HG02852 (cell line): ENCODE results near the gene COL13A1.

ENCODE experiments used
- ATAC-seq: cut with Tn5 transposase; IDR thresholded peaks from one replicate; pipeline ENCODE4 v1.9.1; 2021; ENCODE audit warnings: mild to moderate bottlenecking, moderate library complexity; ENCODE audit not compliant: unreplicated experiment

COL13A1 gene

DNA sequence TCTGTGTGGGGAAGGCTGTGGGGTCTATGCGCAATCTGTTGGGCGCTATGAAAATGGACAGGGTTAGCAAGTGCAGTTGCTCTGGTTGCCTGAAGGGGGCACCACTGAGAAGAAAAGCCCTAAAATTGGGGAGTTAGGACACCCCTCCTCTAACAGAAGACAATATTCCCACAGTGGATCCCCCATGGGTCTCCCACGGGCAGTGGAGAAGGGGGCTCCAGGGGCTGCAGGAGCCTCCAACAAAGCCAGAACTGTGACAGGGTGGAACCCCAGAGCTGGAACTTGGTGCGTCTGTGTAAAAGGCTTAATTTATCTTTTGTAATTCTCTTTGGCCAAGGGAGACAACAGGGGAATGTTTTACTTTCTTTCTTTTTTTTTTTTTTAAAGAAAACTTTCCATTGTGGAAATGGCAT lies 12.5 kb upstream of the COL13A1 start:
- ATAC-seq: no peak

GRCh38 chr10:69791812-69792211 lies 9.9 kb upstream of the COL13A1 start:
- ATAC-seq: no peak

DNA sequence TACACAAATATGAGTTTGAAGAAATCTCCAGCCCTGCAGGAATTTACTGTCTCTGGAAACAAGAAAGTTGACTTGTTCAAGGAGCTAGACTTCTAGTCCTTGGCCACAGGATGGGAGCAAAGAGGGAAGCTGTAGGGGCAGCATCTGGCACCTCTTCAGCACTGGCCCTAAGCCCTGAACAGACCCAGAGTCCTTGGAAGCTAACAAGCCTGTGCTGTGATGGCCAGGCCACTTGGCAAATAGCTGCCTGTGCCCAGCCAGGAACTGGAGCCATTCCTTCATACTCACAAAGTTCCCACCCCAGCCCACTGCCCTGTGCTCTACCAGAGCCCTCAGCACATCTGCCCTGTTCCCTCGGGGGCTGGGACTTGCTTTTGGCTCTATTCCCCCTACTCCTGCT lies 9.4 kb upstream of the COL13A1 start:
- ATAC-seq: no peak

DNA sequence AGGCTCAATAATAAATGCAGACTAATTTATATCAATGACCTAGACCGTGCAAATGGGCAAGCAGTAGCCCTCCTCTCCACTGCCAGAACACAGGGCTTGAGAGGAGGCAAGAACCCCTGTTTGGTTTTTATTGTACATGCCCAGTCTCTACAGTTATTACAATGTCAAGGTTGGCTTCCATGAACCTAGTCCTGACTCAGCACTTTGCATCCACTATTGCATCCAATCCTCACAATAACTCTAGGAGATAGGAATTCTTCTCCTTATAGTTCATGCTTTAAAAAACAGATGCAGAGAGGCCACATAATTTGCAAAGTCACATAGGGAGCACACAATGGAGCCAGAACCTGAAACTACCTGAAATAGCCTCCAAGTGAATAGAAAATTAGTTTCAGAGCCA lies 7.0 kb upstream of the COL13A1 start:
- ATAC-seq: no peak

- no peak for ATAC-seq
Observed at GRCh38 chr10:69795242-69795934, 6.3 kb upstream of the COL13A1 start.

DNA sequence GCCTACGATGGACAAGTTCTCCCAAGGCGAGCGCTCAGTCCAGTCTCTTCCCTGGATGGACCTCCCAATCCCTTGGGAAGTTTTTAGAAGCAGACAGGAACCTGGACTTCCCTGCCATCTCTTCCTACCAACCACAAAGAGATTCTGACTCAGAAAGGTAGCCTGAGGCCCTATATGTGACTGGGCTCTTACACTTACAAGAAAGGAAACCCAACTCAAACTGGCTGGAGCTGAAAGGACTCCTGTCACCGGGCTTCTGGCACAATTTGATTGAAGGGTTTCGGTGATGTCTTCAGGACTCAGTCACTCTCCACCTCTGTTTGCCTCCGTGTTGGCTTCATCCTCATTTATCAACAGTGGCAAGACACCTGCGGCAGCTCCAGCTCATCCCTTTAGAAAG lies 3.7 kb upstream of the COL13A1 start:
- ATAC-seq: no peak

- ATAC-seq: no peak
Observed at GRCh38 chr10:69800109-69800508, 1.6 kb upstream of the COL13A1 start.

- no peak for ATAC-seq
Observed at GRCh38 chr10:69800665-69801064, 1.0 kb upstream of the COL13A1 start.

DNA sequence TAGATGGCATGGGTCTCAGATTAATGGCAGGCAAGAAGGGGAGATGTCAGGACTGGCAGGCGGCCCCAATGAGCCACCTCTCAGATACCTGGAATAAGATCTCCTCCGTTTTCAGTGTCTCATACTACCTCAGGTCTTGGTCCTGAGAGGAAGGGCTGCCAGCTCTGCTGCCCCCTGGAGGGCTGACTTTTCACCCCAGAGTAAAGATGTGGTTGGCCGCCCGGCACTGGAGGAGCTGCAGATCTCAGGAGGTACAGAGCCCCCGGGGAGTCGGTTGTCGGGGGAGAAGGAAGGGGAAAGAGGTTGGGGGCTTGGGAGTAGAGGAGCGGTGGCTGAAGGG lies 642 bp upstream of the COL13A1 start:
- no peak for ATAC-seq

DNA sequence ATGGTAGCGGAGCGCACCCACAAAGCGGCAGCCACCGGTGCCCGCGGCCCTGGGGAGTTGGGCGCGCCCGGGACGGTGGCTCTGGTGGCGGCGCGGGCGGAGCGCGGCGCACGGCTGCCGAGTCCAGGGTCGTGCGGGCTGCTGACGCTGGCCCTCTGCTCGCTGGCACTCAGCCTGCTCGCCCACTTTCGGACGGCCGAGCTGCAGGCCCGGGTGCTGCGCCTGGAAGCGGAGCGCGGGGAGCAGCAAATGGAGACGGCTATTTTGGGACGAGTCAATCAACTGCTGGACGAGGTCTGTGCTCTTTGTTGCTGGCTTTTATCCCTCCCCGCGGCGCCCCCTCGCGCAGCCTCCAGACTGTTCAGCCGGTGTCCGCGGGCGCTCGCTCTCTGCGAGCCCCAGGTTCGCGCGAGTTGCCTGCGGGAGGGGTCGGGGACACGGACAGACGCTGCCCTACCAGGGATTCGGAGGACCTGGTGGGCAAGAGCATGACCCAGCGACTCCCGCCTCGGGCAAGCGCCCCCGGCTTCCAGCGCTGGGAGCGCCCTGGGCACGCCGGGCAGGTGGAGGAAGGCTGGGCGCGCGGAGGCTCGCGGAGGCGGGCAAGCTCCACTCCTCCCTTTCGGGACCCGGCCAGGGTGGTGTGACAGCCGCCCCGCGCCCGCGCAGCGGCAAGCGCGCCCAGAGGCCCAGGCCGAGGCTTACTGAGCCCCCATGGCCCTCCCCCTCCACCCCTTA lies 887 bp downstream of the COL13A1 start:
- ATAC-seq: no peak

- no peak for ATAC-seq
Observed at GRCh38 chr10:69803809-69804208, 2.1 kb downstream of the COL13A1 start.

DNA sequence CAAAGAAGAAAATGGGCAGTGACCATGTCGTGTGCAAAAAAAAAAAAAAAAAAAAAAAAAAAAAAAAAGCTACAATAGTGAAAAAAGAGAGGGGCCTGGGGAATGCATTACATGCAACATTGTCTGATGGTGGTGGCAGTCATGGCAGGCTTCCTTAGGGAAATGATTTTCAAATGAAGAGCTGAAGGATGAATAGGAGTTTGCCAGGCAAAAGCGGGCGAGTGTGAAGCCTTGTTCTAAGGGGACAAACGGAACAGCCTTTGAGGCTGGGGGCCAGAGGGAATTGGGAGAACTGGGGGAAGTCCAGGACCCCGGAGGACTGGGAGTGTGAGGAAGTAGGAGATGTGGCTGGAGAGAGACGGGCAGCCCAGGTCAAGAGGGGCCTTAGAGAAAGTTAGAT lies 3.1 kb downstream of the COL13A1 start:
- ATAC-seq: no peak

- ATAC-seq: no peak
Observed at GRCh38 chr10:69807122-69807521, 5.4 kb downstream of the COL13A1 start.

DNA sequence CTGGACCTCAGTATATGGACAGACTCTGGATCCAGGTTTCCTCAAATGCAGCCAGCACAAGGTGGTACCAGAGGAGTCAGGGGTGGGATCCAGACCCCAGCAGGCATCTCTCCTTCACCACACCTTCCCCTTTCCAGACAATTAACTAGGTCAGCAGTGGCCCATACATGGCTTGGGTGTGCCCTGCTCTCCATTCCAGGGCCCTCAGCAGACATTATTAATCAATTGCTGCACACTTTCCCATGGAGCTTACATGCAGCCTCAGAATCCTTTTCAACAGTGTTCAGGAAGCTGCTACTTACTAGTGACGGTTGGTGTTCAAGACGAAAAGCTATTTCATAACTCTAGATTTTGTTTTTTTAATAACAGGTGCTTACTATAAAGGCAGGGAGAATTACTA lies 6.0 kb downstream of the COL13A1 start:
- ATAC-seq: no peak

DNA sequence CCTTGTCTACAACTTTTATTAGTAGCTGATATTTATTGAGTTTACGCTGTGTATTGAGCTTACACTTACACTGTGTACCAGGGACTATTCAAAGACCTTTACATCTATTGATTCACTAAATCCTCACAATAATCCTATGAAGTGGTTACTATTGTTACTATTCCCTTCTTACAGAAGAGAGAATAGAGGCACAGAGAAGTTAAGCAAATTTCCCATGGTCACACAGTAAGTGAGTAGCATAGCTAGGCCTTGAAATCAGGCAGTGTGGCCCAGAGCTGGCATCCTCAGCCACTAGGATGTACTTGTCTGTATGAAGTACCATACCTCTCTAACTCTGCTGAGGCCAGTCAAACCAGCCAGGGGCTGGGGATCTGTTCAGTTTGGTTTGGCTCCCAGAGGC lies 7.6 kb downstream of the COL13A1 start:
- no peak for ATAC-seq

GRCh38 chr10:69810097-69810496 lies 8.4 kb downstream of the COL13A1 start:
- ATAC-seq: no peak

GRCh38 chr10:69810675-69811397 lies 9.1 kb downstream of the COL13A1 start:
- no peak for ATAC-seq

GRCh38 chr10:69813632-69814031 lies 11.9 kb downstream of the COL13A1 start:
- no peak for ATAC-seq

DNA sequence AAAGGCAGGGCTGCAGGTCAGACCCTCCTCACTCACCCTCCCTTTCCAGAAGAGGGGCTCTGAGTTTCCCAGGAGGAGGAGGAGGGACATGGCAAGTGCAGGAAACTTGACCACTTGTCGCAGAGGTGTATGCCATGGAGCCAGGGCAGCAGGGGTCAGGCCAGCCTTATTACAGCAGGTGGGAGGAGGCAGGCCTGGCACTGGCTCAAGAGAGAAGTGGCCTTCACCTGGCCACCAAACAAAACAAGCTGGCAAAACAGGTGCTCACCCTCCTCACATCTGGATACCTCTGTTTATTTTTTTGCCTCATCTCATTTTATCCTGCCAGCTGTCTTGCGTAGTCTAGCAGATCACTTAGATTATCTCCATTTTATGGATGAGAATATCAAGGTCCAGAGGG lies 12.5 kb downstream of the COL13A1 start:
- ATAC-seq: no peak

- ATAC-seq: no peak
Observed at GRCh38 chr10:69815104-69815503, 13.4 kb downstream of the COL13A1 start.

DNA sequence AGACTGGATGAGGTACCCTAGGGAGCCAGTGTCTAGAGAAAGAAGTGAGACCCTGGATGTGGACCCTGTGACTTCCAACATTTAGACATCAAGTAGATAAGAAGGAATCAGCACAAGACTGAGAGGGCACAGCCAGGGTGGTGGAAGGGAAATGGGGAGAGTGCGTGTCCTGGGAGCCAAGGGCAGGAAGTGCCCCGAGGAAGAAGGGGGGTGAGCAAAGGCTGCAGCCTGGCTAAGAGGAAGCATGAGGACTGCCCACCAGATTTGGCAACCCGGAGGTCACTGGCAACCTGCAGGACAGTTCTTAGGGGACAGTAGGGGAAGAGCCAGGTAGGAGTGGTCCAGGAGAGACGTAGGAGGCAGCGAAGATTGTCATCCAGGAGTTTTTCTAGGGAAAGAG lies 14.8 kb downstream of the COL13A1 start:
- no peak for ATAC-seq

DNA sequence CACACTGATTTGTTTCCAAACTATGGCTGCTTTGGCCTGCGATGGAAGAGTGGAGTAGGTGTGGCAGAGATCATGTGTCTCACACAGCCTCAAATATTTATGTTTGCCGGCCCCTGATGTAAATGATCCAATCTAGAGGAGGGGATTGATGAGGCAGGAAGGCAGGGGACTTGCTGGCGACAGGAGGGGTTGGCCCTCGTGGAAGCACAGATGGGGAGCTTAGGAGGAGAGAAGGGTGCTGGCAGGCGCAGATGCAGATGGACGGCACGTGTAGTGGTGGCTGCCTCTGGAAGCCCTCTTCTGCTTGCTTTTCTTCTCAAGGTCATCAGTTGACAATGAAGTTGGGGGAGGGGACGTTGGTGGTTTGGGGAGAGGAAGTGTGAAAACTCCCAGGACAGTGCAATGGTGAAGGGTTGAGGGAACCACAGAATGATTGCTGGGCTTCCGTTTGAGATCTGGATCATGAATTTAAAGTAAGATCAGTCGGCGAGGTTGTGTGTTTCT lies 15.4 kb downstream of the COL13A1 start:
- ATAC-seq: no peak
